HL-60/S4 treated with retinoic acid at 250 ng/mL for 4 days and 3 days (cell line): ENCODE results near the gene ZNF277.
"Not testable (repeated sequence)": the region's sequence is repeated elsewhere in the genome, so short reads cannot be mapped to it uniquely, and the experiment has no call there.

Experiments
- in situ Hi-C: fragments of 300-500 bp; cut with MboI; formaldehyde crosslinking; loops from 2 replicates; pipeline ENCODE4 v1.7.0; 2022; ENCODE audit warnings: low sequenced_read_pairs

ZNF277 gene

GRCh38 chr7:112386619-112387018 is 180.1 kb downstream of the ZNF277 start:
- in situ Hi-C loops, result no loop called here

- in situ Hi-C loops, result no loop called here
Observed at GRCh38 chr7:112390167-112390566, 183.7 kb downstream of the ZNF277 start.

- in situ Hi-C loops, result not testable (repeated sequence)
Observed at GRCh38 chr7:112391079-112391821, 184.8 kb downstream of the ZNF277 start.

GRCh38 chr7:112391841-112392286 is 185.4 kb downstream of the ZNF277 start:
- in situ Hi-C loops, result not testable (repeated sequence)
